HCEC 1CT (cell line): ENCODE measurements around the gene TMEM134.
"Not testable (repeated sequence)": the region's sequence is repeated elsewhere in the genome, so short reads cannot be mapped to it uniquely, and the experiment has no call there.

ENCODE experiments used
- DNase-seq: peaks from one replicate; pipeline ENCODE4 v3.0.0-alpha.2; 2017

Gene TMEM134

DNA sequence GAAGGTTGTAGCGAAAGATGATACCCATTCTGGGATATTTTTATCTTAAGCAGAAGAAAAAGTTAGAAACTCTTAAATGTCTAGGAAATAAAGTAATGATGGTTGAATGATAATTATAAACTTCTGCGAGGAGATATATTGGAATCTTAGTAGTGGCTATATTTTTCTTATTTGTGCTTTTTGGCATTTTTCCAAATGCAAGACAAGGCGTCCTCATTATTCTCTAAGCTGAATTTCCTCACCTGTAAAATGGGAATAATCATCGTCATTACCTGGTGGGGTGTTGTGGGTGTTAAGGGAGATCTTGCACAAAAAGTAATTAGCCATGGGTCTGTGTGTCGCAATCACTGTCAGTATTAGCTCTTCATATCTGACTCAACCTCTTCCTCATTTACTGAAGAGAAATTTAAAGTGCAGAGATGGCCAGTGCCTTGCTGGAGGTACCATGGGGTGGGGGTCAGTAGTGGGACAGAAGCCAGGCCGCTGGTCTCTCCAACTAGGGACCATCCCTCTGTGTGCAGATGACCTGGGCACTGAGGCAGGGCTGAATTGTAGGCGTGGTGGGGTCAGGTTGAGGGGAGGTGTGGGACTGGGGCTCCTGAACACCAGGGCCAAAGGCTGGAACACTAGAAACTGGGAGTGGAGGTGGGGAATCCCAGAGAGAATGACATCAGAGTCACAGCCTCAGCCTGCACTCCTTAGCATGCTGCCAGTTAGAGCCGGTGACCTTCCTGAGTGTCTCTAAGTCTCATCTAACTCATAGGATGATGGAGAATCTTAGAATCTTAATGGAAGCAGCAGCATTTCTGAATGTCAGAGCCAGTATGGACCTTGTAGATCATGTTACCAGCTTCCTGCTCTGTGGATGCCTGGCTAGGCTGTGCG, 32.0 kb upstream of the TMEM134 start:
- no peak for DNase-seq

DNA sequence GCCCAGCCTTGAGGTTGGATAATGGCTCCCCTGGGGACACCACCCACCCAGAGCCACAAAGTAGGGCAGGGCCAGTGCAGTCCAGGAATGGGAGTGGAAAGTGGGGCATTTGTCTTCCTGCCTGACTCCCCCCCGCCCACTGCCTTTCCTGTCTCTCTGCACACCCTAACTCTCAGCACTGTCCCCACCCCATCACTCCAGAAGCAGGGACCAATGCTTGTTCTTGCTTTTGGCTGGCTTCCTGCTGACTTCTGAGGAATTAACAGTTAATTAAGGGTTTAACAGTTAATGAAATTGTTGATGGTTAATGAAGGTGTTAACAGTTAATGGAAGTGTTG, 31.4 kb upstream of the TMEM134 start:
- no peak for DNase-seq

DNA sequence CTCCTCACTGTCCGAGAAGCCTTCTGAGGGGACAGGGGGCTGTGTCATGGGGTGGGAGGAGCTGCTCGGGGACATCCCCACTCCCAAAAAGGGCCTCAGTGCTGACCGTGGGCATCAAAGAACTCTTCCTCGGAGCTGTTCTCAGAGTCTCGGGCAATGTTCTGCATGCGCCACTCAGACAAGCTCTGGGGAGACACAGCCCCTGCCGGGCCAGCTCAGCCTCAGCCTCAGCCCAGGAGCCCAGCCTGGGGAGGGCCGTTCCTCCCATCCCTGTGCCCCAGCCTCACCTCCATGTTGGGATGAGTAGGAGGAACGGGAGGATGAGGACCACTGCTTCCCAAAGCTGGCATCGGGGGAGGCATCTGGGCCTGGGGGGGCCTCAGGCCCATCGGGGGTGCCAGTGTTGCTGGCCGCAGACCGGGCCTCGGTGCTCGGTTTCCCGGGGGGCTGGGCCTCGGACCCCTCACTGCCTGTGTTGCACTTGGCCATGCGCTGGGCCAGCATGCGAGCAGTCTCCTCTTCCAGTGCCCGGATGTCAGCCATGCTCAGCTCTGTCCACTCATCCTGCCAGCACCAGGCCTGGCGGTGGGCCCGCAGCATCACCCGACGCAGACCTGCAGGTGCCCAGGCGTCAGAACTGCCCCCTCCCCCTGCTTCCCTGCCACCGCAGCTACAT, 30.9 kb upstream of the TMEM134 start:
- DNase-seq, result no peak

DNA sequence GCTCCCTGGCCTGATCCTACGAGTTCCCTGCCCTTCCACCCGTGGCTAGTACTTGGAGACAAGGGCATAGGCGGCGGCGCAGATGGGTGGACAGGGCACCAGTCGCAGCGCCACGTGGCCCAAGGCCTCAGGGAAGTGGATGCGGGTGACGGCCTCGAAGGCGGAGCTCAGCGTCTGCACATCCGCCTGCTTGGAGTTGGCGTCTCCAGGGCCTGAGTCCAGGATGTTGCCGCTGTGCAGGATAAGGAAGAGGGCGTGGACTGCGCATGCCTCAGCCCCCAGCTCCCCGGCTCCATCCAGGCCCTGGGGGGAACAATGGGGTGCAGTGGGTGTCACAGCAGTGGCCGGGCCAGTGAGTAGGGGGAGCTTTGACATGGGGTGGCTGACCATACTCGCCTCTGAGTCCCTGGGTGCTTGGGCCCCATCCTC, 29.5 kb upstream of the TMEM134 start:
- no peak for DNase-seq

DNA sequence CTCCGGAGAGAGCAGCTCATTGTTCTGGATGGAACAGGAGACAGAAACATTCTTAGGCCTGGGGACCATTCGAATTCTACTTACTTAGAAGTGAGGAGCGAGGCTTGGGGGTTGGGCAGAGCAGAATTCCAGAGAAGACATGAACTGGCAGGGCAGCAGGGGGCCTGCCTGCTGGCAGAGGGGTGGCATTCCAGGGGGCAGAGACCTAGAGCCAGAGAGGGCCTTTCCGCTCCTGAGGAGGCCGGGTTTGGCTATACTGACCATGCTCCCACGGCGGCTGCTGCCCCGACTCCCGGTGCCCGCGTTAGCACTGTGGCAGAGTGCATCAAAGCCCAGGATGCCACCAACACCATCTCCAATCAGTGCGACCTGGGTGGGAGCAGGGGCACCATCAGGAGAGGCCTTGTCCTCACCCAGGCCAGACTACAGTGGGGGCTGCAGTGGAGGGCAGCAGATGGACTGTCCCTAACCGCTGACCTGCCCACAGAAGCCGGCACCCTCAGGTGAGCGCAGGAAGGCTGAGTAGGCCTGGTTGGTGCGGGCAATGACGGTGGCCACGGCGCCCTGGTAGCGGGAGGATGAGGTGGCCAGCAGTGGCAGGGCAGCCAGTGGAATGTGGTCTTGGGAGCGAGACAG, 28.7 kb upstream of the TMEM134 start:
- no peak for DNase-seq

DNA sequence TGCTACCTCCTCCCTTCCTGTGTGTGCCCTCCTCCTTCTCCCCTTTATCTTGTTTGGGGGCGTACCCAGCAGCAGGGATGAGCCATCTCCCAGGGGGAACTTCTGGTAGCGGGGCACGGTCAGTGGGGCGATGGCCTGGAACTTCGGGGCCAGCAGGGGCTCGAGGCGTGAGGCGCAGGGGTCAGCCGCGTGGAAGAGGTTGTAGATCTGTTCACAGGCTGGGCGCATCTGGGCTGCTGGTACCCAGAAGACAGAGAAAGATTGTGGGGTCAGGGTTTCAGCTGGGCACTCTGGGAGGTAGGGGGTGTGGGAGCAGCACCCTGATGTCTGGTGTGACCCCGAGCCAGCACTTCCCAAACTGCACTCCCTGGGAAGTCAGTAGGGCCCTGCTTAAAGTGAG, 27.1 kb upstream of the TMEM134 start:
- no peak for DNase-seq

DNA sequence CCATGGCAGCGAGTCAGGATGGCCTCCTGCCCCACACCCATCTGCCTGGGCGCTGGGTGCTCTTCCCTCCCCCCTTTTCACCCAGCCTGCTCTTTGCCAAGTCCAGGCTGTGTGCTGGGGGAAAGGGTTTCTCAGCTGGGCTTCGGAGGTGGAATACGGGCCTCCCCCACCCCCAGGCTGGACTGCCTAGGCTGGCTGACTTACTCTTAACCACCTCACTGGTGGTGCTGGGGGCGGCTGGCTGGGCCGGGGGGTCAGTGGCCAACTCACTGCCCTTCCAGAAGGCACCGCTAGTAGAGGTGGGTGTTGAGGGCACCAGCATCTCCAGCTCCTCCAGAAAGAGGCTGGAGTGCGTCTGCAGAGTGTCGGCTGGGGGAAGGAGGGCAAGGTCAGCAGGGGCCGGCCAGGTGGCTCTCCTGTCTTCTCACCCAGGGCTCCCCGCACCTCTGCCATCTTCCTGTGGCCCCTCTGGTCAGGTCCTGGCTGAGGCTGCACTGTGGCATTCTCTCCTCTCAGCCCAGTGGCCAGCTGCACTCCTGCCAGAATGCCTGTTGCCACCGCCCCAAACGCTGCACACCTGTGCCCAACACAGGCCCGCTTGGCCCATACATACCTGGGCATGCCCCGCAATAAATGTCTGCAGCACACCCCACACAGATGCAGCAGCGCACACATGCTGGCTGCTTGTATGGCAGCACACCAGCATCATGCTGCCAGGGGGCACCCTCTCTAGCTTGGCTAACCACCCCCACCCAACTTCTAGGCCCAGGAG, 26.4 kb upstream of the TMEM134 start:
- DNase-seq, result no peak

DNA sequence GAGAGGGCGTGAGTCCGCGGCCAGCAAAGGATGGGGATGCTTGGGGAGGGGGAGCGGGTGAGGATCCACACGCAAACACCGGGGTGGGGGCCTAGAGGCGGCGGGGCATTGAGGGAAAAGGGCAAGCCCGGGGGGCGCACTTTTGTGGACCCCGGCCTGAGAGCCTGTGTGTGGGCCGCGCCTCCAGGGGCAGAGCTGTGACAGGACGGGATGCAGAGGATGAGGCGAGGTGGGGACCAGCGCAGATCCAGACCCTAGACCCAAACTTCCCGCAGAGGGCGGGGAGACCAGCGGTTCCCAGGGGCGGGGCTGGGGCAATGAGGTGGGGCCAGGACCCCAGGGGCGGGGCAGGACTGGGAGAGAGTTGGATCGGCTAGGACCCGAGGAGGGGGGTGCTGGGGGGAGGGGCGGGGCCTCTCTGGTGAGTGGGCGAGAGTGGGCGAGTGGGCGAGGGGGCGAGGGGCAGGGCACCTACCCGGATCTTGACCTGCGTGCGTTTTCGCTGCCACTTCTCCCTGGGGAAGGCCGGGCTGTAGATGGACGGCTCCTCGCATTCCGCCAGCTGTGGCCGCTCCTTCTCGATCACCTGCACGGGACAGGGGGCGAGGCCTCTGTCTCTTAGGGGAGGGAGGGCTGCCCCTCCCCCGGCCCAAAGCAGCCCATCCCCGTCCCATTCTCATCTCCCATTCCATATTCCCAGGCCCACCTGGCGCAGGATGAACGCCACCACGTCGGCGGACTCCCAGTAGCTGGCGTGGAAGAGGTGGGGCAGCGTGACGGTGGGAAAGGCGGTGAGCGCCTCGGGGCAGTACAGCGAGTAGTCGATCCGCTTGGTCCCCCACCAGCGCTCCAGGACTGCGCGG, 25.6 kb upstream of the TMEM134 start:
- DNase-seq, result no peak

DNA sequence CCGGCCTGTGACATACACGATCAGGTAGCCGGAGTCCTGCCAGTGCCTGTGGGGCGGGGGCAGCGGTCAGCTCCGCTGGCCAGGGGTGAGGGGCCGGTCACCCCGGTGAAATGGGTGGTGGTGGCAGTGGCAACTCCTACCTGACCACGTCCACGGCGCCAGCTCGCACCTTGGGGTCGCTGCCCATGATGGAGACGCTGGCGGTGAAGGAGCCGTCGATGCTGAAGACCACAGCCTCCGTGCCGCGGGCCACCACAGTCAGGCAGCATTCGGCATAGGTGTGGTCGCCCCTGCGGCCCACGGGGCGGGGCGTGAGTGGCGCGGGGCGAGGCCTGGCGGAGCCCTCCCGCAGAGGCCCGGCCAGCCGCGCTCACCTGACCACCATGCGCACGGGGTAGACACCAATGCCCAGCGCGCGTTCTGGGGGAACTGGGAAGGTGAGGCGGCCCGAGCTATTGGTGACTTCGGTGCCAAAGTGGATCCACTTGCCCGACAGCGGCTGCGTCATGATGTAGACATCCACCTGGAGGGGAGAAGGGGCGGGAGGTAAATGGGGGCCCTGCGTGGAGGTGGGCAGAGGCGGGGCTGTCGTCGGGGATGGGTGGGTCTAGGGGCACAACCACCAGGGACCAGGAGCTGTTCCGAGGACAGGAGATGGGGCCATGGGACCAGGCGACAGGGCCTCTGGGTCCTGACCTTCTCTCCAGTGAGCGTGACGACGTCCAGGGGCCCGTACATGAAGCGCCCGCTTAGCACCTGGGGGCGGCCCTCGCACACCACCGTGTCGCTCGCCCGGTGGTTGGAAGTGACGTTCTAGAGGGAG, 24.7 kb upstream of the TMEM134 start:
- DNase-seq, result no peak

DNA sequence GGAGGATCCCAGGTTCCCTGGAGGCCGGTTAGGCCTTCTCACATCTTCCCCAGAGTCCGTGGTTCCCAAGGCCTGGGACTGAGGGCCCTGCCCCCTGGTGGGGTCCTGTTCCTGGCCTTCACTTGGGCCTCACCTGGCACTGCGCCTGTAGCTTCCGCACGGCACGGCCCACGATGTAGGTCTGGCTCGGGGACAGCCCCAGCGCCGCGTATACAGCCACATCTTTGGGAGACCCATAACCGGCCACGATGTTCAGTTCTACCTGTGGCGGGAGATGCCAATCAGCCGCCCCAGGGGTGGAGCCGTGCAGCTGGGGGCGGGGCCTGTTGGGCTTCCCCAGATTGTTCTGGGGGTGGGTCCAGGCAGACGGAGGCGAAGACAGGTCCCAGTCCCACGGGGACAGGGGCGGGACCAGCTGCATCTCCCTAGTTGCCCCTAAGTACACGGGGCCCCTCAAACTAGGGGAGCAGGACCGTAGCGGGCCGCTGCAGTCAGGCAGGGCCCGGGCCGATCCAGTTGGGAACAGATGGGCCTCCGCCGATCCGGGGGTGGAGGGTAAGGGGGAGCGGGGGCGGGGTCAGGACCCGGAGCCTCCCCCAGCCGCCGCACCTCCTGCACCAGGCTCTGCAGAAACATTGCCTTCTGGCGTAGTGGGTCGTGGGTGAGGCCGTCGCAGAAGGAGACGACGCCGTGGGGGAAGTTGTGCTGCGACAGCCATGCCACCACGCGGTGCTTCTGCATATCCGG, 23.9 kb upstream of the TMEM134 start:
- no peak for DNase-seq

DNA sequence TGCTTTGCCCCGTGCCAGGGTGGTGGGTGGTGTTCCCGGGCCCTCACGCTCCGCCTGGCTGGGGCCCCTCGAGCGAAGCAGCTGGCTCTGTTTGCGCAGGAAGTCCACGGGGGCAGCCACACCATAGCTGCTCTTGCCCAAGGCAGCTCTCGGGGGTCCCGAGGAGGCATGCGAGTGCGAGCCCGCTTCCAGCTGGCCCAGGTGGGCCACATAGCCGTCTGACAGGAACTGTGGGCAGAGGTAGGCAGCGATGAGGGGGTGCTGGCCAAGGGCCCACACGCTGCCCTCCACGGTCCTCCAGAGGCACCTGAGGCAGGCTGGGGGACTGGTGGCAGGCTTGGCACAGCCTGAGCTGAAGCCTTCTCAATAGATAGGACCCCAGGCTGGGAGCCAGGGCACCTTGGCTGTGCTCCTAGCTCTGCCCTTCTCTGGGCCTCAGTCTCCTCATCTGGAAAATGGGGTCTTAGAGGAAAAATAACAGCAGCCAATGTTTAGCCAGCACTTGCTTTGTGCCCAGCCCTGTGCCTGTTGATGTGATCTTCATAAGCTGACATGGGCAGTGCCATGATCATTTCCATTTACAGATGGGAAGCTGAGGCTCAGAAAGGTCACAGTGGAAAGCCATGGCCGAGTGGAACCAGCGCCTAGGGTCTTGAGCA, 23.1 kb upstream of the TMEM134 start:
- no peak for DNase-seq

DNA sequence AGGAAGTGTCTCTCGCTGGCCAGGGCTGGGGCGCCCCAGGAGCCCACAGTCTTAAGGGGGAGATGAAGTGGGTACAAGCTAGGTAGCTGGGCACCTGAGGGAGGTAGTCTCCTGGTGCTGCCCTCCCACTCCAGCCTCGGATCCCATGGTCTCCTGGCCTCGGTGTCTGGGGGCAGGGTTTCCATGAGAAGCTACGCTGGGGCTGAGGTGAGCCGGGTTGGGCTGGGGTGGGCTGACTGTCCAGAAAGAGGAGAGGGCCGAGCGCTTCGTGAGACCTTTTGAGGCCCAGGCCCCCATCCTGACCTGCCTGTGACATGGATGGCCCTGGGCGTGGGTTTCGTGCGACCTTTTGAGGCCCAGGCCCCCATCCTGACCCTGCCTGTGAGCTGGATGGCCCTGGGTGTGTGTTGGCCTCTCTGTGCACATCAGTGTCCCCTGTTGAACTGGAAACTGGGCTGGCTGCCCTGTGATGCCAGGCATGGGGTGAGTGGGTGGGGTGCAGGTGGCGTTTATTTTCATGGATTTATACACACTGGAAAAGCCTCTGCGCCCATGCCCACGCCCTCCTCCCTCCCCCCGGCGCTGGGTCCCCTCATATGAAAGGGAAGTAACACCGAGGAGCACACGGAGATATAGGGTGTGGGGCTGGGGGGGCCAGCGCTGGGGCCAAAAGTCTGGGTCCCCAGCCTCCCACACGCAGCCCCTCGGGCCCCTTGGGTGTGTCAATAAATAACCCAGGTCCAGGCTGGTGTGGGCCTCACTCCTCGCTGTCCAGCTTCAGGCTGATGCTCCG, 22.4 kb upstream of the TMEM134 start:
- no peak for DNase-seq

DNA sequence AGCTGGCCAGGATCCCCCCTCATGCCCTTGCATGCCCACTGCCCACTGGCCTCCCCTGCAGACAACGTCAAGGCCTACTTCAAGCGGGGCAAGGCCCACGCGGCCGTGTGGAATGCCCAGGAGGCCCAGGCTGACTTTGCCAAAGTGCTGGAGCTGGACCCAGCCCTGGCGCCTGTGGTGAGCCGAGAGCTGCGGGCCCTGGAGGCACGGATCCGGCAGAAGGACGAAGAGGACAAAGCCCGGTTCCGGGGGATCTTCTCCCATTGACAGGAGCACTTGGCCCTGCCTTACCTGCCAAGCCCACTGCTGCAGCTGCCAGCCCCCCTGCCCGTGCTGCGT, 21.6 kb upstream of the TMEM134 start:
- DNase-seq, result no peak

DNA sequence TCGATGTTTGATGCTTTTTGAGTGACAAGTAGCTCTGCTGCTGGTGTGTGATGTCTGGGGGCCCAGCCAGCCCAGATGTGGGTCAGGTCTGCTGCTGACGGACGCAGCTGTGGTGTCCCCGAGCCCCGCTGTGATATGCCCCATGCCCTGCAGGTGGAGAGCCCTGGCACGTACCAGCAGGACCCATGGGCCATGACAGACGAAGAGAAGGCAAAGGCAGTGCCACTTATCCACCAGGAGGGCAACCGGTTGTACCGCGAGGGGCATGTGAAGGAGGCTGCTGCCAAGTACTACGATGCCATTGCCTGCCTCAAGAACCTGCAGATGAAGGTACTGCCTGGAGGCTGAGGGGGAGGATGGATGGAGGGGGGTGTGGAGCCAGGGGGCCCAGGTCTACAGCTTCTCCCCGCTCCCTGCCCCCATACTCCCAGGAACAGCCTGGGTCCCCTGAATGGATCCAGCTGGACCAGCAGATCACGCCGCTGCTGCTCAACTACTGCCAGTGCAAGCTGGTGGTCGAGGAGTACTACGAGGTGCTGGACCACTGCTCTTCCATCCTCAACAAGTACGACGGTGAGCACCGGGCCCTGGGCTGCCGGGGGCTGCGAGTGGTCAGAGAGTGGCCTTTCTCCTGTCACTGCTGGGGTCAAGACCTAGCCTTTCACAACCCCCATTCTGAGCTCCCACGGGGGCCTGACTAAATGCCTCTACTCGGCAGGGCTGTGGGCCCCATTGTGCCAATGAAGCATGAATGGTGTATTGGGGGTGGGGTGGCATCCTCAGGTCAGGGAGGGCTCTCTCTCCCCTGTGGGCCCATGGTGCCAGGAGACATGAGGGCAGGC, 21.1 kb upstream of the TMEM134 start:
- DNase-seq, result no peak

DNA sequence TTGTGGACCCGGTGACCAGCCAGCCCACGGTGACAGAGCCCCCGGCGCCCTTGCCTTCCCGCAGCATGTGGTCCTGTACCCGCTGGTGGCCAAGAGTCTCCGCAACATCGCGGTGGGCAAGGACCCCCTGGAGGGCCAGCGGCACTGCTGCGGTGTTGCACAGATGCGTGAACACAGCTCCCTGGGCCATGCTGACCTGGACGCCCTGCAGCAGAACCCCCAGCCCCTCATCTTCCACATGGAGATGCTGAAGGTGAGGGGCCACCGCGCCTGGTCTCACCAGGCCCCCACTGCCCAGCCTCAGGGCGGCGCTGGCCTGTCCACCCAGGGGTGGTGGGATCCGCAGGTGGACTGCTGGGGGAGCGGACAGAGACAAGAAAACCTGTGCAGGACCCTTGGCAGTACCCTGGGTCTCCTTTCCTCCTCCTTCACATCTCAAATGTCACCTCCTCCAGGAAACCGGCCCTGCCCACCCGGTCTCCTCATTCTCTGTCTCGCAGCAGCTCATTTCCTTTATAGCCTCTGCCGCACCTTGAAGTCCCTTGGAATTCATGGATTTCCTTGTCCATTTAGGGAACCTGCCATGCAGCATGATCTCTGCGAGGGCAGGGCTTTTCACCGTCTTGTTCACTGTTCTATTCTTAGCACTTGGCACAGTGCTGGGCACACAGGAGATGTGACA, 20.3 kb upstream of the TMEM134 start:
- DNase-seq, result no peak

DNA sequence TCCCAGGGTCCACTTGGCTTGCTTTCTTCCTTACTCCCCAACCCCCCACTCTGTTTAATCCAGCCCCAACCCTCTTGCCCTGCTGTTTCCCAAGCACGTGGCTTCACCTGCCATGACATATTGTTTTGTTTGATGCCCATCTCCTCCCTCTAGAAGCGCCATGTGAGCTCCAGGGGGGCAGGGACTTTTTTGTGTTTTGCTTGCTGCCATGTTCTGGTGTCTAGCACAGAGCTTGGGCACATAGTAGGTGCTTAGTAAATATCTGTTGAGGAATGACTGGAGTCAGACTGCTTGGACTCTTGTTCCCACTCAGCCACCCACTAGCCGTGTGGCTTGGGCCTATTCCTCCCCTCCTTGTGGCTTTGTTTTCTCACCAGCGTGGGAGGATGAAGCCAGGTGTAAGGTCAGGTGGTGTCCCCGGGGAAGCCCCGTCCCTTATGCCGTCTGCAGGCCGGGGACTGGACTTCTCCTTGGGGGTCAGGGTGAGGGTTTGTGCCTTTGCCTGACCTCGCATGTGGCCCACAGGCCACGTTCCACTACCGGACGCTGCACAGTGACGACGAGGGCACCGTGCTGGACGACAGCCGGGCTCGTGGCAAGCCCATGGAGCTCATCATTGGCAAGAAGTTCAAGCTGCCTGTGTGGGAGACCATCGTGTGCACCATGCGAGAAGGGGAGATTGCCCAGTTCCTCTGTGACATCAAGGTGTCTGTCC, 17.6 kb upstream of the TMEM134 start:
- no peak for DNase-seq

DNA sequence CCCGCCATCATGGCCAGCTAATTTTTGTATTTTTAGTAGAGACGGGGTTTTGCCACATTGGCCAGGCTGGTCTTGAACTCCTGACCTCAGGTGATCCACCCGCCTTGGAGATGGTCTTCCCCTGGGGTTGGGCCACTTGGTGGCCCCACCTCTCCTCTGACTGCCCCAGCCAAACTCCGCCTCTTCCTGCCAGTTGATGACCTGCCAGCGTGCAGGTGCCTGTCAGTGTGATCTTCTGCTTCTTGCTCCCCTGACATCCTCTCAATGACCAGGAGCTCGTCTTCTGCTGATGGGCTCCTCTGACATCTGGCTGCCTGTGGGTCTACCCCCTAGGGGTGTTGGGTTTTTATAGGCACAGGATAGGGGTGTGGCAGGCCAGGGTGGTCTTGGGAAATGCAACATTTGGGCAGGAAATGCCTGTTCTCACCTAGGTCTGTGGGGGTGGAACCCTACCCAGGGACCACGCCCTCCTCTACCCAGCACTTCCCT, 16.9 kb upstream of the TMEM134 start:
- DNase-seq, result not testable (repeated sequence)
